ENCODE measurements around the gene LOXL4.

DNA sequence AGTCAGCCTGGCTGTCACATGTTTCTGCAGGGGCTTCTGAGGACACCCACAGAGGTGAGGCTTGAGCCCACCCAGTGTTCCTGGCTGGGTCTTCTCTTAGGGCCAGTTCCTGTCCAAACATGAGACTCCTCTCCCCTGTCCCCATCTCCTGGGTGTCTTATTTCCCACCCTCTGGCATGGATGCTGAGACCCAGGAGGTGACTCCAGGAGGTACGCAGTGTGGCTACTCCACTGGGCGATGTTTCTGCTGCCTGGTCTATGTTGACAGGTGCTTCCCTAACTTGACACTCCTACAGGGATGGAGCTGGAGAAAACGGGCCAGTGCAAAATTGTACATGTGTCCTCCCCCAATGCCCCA is 26.3 kb upstream of the LOXL4 start:
- TF ChIP-seq, protein P1, sequence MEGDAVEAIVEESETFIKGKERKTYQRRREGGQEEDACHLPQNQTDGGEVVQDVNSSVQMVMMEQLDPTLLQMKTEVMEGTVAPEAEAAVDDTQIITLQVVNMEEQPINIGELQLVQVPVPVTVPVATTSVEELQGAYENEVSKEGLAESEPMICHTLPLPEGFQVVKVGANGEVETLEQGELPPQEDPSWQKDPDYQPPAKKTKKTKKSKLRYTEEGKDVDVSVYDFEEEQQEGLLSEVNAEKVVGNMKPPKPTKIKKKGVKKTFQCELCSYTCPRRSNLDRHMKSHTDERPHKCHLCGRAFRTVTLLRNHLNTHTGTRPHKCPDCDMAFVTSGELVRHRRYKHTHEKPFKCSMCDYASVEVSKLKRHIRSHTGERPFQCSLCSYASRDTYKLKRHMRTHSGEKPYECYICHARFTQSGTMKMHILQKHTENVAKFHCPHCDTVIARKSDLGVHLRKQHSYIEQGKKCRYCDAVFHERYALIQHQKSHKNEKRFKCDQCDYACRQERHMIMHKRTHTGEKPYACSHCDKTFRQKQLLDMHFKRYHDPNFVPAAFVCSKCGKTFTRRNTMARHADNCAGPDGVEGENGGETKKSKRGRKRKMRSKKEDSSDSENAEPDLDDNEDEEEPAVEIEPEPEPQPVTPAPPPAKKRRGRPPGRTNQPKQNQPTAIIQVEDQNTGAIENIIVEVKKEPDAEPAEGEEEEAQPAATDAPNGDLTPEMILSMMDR (IDR thresholded peaks at IDR 0.05; ENCODE audit: poor library complexity) = no peak
- TF ChIP-seq EZH2 (IDR thresholded peaks at IDR 0.05; ENCODE audit: borderline replicate concordance) (no peak), EZH2phosphoT487 (IDR thresholded peaks at IDR 0.05; ENCODE audit: low read depth, severe bottlenecking, unreplicated experiment) (no peak)

Measured in hepatocyte (in vitro differentiated cells).